ENCODE data around the gene STH.

GRCh38 chr17:46028981-46029565 lies 30.0 kb downstream of the STH start:
- no peak for TF ChIP-seq POLR2AphosphoS5 (IDR thresholded peaks at IDR 0.05)
- TF ChIP-seq CTCF (IDR thresholded peaks at IDR 0.05): no peak
- no peak for TF ChIP-seq POLR2A (IDR thresholded peaks at IDR 0.05; ENCODE audit: low read depth)
- TF ChIP-seq EP300 (IDR thresholded peaks at IDR 0.05): no peak

All from esophagus muscularis mucosa (tissue), 4 donors.